GM18508 (cell line): ENCODE measurements around the gene SLC25A43.
"Not testable (repeated sequence)": the region's sequence is repeated elsewhere in the genome, so short reads cannot be mapped to it uniquely, and the experiment has no call there.

Source experiments
- ATAC-seq: cut with Tn5 transposase; IDR thresholded peaks from one replicate; pipeline ENCODE4 v1.9.1; 2021; ENCODE audit warnings: moderate number of reproducible peaks; ENCODE audit not compliant: insufficient read depth, unreplicated experiment

The SLC25A43 gene

DNA sequence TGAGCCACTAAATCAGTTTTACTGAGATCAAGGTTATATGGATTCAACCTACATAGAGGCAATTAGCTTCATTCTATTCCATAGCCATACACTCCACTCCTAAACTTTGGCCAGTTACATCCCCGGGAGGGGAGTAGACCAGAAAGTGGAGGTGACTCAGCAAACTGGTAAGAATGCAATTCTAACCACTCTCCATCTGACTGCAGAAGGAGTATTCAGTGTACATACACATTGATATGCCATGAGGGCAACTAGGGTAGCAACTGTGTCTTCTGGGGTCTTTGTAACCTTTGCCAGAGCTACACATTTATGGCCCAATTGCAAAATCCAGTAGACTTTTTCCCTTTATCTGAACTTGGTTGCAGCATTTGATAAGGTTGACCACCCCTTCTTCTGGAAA is 7.6 kb downstream of the SLC25A43 start:
- ATAC-seq, result no peak

DNA sequence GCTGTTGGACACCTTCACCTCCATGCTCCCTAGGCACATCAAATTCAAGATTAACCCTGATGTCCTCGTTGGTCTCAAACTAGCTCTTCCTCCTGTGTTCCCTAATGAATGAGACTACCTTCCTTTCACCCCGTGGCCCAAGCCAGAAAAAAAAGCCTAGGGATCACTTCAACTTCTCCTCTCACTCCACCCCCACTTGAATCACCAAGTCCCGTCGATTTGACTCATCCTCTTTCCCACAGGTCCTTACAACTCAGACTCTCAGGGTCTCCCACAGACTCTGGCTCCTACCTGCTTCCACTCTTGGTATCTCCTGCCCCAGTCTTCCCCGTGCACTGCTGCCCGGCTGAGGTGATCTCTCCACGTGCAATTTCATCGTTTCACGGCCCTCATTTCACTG is 8.5 kb downstream of the SLC25A43 start:
- no peak for ATAC-seq

DNA sequence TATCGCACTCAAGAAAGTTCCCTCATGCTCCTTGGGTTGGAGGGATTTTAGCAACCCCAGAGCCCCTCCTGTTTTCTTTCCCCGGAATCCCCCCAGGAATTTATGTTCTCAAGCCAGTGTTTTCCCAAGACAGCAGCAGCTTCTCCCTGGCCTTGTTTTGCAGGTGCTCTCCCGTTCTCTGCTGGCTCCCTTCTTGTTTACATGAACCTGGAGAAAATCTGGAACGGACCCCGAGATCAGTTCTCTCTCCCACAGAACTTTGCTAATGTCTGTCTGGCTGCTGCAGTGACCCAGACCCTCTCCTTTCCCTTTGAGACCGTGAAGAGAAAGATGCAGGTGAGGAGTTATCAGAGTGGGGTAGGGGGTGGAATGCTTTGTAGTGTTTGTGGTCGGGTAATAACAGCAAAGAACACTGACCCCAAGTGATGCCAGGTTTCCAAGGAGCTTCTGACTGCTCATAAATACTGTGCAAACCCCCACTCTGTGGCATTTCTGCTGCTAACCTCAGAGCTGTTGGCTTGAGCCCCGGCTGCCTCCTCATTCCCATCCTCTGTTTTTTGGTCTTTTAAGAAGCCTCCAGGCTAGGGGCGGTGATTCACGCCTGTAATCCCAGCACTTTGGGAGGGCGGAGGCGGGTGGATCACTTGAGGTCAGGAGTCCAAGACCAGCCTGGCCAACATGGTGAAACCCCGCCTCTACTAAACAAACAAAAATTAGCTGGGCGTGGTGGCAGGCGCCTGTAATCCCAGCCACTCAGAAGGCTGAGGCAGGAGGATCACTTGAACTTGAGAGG is 11.1 kb downstream of the SLC25A43 start:
- no peak for ATAC-seq

DNA sequence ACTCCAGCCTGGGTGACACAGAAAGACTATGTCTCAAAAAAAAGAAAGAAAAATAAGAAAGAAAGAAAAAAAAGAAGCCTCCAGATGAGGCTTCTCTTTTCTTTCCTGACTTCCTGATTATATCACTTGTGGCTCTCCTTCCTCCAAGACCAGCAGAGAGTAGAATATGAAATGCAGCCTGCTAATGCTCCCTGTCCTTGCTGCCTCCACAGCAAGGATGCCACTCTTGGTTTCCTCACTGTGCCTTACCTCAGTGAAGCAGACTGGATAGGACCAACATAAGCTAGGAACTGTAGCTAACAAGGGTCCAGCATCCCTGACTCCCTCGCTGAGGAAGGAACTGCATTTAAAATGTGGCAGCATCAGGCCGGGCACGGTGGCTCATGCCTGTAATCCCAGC is 11.7 kb downstream of the SLC25A43 start:
- ATAC-seq, result no peak

DNA sequence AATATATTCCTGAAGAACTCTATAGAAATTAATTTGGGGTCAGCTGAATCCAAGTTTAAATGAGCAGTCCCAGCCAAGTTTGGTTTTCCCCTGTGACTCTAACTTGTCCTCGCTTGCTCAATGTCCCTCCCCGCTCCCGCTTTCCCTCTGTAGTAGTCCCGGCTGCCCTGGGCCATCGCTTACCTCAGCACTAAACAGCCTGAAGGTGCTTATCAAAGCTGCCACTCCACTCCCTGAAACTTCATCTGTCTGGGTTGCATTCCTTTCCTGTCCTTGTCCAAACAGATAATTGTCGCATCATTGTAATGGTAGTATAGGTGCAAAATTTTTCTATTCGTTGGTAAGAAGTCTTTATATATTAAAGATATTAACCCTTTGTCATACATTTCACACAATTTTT is 12.8 kb downstream of the SLC25A43 start:
- no peak for ATAC-seq

DNA sequence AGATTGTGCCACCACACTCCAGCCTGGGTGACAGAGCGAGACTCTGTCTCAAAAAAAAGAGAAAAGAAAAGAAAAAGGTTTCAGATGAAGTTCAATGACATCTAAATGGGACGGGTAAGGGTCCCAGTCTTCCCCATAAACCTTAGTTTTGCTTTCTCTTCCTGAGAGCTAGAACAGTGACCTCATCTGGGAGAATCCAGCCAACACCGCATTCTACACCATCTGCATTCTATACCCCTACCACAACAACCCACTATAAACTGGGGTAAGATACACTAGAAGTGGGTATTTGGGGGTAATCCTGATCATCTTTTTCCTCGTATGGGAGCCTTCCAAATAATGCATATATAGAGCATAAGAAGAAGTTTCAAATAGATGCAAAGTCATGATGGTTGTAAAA is 18.2 kb downstream of the SLC25A43 start:
- ATAC-seq, result no peak

DNA sequence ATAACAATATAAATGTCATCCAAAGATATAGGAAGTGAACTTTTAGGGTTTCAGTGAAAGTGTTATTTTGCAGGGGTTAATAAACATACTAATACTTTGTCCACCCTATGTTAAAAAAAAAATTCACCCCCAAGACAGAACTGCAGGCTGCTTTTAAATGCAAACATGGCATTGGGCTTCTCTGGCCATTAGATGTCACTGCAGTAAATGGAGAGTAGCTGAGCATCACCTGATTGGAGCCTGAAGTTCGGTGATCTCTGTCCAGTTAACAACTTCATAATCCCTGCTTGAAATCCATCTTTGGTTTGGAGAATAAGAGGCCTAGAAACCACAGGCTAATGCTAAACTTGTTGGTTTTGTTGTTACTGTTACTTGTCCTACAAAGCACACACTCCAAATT is 18.7 kb downstream of the SLC25A43 start:
- no peak for ATAC-seq

DNA sequence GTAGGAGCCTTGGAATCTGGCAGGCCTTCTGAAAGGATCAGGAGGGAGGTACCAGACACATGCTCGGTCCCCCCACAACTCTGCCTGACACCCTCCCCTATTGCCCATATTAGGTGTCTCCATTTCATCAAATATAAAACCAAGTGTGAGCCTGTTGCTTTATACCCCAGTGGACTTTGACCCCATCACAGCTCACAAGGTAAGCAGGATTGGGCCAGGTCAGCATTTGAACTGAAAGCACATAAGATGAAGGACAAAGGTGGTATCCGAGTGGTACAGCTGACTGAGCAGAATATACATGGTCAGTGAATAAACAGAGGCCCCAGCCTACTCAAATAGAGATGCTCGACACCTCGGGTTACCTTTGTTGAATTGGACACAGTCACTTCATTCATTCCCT is 20.0 kb downstream of the SLC25A43 start:
- ATAC-seq, result no peak

DNA sequence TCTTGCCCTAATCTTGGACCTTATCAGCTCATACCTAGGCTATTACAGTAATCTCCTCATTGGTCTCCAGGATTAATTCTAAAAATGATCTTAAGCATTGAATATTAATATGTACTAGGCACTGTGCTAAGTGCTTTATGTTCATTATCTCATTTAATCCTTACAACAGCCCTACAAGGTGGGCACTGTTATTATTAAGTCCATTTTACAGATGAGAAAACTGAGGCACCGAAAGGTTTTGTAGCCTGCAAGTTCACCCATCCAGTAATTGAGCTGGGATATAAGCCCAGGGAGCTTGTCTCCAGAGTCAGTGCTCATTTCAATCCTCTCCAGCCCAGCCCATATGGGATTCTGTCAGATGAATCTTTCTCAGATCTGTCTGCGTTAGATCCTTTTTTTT is 20.8 kb downstream of the SLC25A43 start:
- ATAC-seq, result no peak

DNA sequence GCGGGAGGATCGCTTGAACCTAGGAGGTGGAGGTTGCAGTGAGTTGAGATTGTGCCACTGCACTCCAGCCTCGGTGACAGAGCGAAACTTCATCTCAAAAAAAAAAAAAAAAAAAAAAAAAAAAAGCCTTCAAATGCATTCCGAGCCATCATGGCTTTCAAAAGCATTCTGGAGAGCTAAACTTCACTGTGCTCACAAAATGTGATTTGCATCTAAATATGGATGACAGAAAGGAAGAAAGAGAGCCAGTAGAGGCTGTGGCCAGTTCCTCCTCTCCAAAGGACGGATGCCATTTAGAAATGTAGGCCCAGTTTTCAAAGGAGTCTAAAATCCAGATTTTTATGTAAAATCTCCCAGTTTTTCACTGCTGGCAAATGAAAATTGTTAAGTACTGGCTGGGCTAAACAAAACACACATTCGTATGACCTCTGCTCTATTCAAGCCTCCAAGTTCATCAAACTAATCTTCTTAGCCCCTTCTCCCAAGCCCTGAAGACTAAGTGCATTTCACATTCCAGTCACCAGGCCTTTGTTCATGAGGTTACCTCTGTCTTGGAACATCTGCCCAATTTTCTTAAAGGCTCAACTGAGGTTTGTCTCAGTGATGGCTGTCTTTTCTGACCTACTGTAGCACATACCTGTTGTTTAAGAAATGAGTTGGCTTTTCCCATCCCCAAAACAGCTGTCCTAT is 22.0 kb downstream of the SLC25A43 start:
- ATAC-seq, result no peak

DNA sequence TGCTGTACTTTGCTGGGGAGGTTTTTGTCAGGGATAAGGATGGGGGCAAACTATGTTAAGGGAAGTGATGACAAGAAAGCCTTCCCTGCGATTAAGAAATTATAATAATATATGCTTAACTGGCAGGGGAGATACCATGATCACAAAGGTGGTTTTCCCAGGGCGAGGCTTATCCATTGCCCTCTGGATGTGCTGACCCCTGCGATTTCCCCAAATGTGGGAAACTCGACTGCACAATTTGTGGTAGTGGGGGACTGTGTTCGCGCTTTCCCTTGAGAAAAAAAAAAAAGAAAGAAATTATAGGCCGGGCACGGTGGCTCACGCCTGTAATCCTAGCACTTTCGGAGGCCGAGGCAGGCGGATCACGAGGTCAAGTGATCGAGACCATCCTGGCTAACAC is 24.5 kb downstream of the SLC25A43 start:
- ATAC-seq, result no peak

DNA sequence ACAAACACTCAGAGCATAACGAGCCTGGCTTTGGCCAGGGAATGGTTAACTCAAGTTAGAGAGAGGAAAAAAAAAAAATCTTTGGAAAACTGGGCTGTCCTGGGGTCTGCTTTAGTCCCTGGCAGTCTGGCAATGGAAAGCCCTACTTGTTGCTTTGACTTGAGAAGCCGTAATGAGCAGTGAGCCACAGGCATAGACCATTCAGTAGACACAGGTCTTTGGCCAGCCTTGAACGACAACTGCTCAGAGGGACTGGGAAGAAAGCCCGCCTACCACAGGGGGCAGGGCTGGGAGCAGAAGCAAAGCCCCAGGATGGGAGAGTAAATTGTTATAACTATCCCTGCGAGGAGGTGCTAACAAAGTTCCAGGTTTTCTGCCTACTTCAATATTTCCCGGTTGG is 25.9 kb downstream of the SLC25A43 start:
- ATAC-seq, result no peak

DNA sequence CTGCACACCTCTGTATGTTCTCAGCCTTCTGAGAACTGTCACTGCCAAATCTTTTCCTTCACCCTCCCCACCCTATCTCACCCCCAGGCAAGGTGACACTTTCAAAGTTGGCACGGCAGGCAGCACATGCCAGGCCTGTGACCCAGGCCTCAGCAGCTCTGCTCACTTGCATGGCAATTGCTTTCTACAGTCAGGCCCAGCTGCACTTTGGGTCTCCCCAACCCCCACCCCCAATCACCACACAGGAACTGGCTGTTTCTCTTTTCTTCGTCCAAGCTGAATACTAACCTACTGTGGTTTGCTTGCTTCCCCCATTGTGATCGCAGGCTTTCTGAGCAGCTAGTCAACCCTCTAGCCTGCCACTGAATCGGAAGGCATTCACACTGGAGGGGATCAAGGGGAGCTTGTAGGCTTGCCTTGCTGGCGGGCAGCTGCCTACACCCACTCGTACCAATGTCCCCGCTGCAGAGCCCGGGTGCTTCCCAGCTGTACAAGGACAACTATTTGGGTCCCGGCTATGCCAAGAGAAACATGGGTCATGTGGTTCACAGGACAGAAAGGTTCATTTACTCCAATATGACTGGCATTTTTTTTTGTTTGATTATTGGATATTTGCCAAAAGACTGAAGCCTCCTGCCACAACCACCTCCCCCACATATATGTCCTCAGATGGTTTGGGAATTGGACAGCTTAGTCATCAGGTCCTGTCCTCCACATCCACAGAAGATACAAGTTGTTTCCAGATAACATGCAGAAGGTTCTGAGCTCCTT is 28.1 kb downstream of the SLC25A43 start:
- ATAC-seq, result no peak

DNA sequence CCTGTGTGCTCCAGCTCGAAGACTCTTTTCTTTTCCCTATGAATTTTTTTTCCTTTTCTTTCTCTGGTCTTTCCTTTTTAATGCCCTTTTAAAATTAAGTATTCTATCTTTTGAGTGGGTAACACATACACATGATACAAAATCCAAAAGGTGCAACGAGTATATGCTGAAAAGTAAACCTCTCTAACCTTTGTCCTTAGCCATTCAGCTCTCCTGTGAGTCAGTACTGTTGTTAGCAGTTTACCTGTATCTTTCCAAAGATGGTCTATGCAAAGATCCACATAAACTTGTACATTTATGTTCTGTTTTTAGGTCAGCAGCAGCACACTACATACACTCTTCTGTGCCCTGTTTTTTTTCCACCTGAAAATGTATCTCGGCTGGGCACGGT is 28.7 kb downstream of the SLC25A43 start:
- no peak for ATAC-seq

DNA sequence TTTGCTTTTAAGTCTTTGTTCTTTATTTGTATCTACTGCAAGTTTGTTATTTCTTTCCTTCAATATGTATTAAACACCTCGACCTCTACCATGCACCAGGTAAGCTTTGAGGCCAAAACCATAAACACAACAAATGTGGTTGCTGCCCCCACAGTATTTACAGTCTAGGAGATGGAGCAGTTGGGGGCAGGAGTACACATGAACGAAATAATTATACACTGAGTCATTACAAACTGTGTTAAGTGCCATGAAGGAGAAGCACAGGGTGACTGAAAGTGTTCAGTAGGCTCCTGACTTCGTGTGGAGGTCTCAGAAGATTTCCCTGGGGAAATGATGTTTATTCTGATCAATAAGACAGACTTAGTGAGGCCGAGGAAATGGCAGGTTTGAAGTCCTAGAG is 30.3 kb downstream of the SLC25A43 start:
- ATAC-seq, result no peak

DNA sequence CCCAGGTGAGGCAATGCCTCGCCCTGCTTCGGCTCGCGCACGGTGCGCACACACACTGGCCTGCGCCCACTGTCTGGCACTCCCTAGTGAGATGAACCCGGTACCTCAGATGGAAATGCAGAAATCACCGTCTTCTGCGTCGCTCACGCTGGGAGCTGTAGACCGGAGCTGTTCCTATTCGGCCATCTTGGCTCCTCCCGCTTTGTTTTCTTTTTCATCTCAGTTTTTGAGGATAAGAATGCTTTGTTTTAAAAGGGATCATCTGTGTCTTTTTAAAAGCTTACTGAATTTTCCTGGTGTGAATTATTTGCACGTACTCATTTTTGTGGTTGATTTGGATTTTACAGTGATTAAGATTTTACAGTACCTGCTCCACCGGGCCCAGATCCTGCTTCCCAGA is 42.2 kb downstream of the SLC25A43 start:
- ATAC-seq, result not testable (repeated sequence)

DNA sequence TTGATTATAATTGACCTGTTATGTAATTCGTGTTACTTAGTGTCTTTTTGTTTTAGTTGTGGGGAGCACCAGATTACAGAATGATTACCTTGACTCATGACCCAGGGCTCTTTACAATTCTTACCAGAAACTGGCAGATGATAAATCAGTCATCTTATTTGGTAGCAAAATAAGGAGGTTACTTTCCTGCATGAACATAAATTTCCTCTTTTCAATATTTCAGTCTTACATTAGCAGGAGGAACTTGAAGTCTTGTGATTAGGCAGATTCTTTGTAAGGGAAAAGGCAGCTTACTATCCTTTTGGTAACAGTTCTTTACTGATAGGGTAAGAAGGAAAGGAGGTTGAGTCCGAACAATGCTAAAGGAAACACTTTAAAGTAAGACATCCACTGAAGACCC is 43.1 kb downstream of the SLC25A43 start:
- no peak for ATAC-seq

DNA sequence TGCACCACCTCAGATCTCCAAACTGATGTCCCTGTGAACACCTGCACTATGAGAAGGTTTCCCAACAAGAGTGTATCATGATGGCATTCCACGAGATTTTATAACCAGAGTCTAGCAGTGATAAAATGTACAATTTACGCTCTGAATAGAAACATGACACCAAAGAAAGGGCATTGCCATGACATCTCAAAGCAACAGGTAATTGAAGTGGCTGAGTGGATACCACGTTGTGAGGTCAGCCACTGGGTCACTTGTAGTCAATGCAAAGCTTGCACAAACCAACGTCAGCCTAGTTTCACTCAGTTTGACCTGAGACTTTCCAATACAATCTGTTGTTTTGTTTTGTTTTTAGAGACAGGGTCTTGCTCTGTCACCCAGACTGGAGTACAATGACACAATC is 54.1 kb downstream of the SLC25A43 start:
- ATAC-seq, result no peak

DNA sequence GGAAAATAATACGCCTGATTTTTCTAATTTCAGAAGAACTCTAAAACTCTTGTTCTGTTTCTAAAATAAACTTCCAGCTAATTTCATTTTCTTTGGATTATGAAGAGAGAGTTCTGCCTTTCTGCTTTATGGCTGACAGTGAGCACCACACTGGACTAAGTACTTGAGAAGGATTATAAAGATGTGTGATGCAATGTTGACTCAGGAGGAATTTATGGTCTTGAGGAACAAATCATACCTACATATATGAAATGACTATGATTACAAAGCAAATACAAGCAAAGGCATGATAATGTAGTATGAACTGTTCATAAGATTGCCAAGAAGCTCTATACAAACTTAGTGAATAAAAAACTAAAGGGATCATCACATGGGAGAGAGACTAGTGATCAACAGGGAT is 56.1 kb downstream of the SLC25A43 start:
- no peak for ATAC-seq

DNA sequence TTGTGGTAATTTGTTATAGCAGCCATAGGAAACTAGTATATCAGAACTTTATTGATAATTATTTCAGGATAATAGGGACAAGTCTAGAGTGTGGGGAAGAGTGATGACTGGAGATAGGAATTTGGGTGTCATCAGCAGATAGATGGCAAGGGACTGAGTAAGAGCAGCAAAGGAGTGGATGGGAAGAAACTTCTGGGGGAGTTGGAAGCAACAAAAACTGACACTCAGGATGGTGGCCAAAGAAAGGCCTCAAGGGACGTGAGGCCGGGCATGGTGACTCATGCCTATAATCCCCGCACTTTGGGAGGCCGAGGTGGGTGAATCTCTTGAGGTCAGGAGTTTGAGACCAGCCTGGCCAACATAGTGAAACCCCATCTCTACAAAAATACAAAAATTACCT is 60.0 kb downstream of the SLC25A43 start:
- ATAC-seq, result no peak

DNA sequence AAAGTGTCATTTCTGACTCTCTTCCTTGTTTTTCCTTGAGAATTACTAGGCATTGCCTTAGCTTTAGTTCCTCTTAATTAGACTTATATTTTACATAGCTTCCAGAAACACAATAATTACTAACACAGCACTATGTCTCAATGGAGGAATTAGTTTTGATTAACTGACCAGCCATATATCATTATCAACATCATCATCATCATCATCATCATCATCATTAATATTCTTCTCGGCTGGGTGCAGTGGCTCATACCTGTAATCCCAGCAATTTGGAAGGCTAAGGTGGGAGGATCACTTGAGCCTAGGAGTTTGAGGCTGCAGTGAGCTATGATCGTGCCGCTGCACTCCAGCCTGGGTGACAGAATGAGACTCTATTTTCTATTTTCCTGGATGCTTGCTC is 66.4 kb downstream of the SLC25A43 start:
- ATAC-seq, result no peak
